Skin of body (tissue), 2 donors: ENCODE results near the gene LRPAP1. TPM values are rescaled to one million over a fixed set of nuclear protein-coding genes. Genes with fewer than 3 reads are reported as not detected.

ENCODE experiments used
- DNase-seq: peaks from one replicate; lab custom pipeline; 2025; lab: John Stamatoyannopoulos, UW
- total RNA-seq: library from RNA; depleted of rRNA; stranded (reverse); fragments of >200 nt; gene quantifications from one replicate; pipeline ENCODE4 v1.2.3, GENCODE V29; 2014

LRPAP1 gene
- total RNA-seq, 1 donor from 2014 or later: 38.8 TPM

- no peak for DNase-seq
These were observed 58.0 kb downstream of the LRPAP1 start for GRCh38 chr4:3473996-3474765.

GRCh38 chr4:3473181-3473950 lies 58.9 kb downstream of the LRPAP1 start:
- DNase-seq: no peak

DNA sequence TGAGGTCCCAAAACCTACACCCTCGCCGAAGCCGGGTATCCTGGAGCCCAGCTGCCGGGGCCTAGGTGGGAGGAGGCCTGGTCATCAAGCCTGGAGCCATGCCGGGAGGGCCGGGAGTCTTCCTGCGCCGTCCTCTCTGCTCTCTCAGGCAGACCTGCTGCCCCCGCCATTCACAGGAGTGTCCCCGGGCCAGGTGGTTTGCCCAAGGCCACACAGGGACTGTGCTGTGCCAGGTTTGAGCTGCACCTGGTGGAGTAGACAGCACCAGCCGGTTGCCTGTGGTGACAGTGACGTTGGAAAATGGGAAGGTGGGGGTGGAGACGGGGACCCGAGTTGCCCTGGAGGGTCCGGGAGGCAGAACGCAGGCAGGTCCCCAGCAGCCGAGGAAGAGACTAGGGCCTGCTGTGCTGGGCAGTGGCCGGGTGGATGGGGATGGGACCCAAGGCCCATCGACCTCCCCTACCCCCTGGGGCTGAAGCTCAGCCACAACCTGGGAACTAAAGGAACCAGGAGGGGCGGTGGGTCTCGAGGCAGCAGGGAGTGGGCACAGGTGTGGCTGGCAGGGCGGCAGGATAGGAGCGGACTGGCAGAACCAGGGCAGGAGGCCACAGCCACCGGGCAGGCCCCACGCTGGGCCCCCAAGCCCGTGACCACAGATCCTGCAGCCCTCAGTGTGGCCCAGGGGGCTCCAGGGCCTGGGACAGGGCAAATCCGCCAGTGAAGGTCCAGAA lies 59.6 kb downstream of the LRPAP1 start:
- DNase-seq: no peak

DNA sequence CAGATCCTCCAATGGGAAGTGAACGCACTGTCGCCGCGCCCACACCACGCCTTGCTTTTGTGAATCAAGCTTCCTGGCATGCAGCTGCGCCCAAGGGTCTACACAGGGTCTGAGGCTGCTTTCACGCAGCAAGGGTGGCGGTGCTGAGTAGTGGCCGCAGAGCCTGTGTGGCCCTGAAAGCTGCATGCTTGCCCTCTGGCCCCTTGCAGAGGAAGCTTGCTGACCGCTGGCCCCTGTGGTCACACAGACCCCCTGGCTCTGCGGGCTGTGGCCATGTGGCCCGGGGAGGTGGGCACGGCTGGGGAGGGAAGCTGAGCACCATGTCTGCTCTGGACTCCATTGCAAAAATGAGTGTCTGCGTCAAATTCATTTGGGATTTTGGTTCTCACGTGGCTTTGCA lies 60.3 kb downstream of the LRPAP1 start:
- no peak for DNase-seq

GRCh38 chr4:3471098-3471760 lies 61.0 kb downstream of the LRPAP1 start:
- no peak for DNase-seq

GRCh38 chr4:3470244-3471097 lies 61.8 kb downstream of the LRPAP1 start:
- DNase-seq: no peak

GRCh38 chr4:3469386-3470243 lies 62.6 kb downstream of the LRPAP1 start:
- DNase-seq: no peak

- DNase-seq: no peak
These were observed 63.4 kb downstream of the LRPAP1 start for GRCh38 chr4:3468804-3469203.

GRCh38 chr4:3468154-3468553 lies 64.1 kb downstream of the LRPAP1 start:
- DNase-seq: no peak

DNA sequence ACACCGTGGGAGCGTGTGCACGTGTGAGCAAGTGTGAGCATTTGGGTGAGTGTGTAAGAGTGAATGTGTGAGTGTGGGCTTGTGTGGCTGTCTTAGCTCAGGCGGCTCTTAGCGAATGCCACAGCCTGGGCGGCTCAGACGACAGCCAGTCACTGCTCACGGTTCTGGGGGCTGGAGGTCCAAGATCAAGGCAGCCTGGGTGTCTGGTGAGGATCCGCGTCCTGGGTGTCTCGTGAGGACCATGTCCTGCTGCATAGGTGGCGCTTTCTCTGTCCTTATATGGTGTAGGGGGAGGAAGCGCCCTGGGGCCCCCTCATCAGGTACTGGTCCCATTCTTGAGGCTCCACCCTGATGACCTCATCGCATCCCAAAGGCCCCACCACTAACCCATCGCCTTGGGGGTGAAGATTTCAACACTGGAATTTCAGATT lies 64.6 kb downstream of the LRPAP1 start:
- no peak for DNase-seq

DNA sequence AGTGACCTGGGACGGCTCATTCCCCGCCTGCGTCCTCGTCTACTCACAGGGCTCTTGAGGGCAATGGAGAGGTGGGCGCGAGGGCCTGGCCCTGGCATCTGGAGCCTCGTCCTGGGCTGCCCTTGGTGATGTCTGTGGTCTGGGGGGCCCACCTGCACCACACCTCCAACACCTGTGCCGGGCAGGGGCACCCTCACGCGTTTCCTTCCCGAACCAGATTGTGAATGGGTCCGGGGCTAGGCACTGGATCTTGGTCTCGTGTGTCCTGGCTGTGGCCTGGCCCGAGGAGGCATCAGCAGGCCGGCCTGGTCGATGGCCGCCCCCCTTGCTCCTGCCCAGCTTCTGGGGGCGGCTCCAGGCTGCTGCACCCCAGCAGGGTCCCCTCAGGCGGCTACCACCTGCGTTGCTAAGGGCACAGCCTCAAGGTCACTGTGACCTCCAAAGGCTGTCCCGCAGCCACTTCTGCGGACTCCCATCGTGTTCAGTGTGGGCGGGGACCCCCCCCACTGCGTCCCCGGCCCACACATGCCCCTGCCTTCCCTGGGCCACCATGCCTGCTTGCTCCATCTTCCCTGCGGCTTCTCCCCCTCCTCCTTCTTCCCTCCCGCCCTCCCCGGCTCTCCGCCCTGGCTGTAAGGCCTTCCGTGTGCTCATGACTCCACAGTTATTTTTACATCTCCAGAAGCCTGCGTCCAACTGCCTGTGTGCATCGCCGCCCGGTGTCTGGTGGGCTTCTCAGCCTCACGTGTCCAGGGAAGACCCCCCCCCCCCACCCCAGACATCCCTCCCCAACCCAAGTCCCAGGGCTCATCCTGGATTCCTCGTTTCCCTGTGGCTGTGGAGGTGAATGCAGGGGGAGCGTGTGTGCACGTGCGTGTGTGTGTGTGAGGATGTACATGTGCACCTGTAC lies 65.3 kb downstream of the LRPAP1 start:
- DNase-seq: no peak

DNA sequence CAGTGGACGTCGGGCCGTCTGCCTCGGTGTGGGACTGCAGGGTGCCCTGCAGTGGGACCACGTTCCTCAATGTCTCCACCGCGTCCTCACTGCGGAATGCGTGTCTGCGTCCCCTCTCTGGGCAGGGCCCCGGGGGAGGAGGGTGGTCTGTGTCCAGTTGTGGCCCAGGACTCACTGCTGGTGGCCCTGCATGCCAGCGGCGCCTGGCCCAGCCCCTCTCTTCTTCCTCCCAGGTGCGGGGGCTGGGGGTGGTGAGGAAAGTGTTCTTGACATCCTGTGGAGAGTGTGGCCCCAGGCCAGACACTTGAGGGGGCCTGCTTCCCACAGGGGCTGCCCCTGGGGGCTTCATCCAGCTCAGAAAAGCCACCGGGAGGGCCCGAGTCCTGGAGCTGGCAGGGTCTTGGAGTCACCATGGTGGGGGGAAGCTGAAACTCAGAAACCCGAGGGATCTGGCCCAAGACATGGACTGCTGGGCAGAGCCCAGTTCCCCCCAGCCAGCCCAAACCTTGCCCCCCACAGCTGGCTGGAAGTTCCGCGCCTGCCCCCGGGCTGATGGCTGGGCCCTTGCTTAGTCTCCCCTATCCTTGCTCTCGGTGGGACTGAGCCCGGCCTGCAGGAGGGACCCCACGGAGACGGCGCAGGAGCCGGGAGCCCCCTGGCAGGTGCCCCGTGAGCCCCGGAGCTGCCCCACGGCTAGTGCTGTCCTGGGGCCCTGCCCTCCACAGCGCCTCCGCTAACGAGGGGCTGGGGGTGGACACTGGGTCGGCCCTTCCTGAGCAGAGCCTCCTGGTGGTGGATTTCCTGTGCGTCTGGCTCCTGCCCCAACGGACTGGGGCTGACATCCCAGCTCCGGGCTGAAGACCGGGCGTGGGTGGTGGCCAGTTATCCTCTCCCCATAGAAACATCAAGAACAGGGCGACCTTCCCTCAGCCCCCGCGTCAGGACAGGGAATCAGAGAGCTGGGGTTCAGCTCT lies 66.2 kb downstream of the LRPAP1 start:
- no peak for DNase-seq

GRCh38 chr4:3464911-3465697 lies 67.1 kb downstream of the LRPAP1 start:
- no peak for DNase-seq

GRCh38 chr4:3464349-3464905 lies 67.8 kb downstream of the LRPAP1 start:
- no peak for DNase-seq

DNA sequence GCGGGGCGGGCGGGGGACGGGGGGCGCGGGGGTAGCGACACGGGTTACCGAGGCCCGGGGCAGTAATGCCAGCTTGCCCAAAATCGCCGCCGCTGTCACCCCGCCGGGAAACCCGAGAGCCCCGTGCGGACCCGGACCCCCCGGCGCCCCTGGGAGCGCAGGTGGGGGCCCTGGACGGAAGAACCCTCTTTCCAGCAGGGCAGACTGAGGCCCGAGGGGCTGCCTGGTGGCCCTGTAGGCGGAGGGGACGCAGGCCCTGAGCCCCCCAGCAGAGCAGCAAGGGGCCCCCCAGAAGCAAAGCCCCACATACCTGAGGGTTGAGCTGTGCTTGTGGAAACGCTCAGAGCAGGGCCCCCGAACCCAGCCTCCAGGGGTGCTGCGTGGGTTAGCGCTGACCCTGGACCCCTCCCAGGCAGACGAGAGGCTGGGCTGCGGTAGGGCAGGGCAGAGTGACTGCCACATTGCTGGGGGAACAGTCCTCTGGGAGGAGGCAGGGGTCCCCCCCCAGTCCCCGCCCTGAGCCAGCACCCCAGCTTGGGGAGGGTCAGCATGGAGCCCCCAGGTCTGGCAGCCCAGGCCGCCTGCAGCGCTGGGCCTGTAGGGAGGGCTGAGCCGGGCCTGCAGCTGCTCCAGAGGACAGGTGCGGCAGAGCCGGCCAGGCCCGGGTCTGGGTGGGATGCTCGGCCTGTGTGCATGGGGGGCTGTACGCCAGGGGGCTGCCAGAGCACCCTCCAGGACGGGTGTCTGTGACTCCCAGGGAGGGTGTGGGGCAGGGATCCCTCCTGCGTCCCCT lies 68.5 kb downstream of the LRPAP1 start:
- DNase-seq: no peak
